ENCODE measurements around the gene MMRN2.

The MMRN2 gene

DNA sequence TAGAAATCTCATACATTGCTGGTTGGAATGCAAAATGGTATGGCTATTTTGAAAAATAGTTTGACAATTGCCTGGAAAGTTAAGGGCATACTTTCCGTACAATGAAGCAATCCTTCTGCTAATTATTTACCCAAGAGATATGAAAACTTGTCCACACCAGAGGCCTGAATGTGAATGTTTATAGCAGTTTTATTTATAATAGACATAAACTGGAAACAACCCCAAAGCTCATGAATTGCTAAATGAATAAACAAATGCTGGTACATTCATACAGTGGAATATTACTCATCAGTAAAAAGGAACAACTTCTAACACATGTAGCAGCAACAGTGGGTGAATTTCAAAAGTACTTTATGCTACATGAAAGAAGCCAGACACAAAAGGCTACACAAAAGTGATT is 42.7 kb downstream of the MMRN2 start:
- ATAC-seq = no peak
- no peak for TF ChIP-seq ZFP30 (CRISPR knock-in tag; IDR thresholded peaks at IDR 0.05)
- TF ChIP-seq OSR1 (CRISPR knock-in tag; IDR thresholded peaks at IDR 0.05) = no peak
- TF ChIP-seq, protein P1, sequence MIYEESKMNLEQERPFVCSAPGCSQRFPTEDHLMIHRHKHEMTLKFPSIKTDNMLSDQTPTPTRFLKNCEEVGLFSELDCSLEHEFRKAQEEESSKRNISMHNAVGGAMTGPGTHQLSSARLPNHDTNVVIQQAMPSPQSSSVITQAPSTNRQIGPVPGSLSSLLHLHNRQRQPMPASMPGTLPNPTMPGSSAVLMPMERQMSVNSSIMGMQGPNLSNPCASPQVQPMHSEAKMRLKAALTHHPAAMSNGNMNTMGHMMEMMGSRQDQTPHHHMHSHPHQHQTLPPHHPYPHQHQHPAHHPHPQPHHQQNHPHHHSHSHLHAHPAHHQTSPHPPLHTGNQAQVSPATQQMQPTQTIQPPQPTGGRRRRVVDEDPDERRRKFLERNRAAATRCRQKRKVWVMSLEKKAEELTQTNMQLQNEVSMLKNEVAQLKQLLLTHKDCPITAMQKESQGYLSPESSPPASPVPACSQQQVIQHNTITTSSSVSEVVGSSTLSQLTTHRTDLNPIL (CRISPR knock-in tag; IDR thresholded peaks at IDR 0.05; ENCODE audit: low read depth) = no peak
- TF ChIP-seq, protein P2, sequence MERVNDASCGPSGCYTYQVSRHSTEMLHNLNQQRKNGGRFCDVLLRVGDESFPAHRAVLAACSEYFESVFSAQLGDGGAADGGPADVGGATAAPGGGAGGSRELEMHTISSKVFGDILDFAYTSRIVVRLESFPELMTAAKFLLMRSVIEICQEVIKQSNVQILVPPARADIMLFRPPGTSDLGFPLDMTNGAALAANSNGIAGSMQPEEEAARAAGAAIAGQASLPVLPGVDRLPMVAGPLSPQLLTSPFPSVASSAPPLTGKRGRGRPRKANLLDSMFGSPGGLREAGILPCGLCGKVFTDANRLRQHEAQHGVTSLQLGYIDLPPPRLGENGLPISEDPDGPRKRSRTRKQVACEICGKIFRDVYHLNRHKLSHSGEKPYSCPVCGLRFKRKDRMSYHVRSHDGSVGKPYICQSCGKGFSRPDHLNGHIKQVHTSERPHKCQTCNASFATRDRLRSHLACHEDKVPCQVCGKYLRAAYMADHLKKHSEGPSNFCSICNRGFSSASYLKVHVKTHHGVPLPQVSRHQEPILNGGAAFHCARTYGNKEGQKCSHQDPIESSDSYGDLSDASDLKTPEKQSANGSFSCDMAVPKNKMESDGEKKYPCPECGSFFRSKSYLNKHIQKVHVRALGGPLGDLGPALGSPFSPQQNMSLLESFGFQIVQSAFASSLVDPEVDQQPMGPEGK (CRISPR knock-in tag; IDR thresholded peaks at IDR 0.05; ENCODE audit: borderline replicate concordance) = no peak
- no peak for TF ChIP-seq ZNF8 (CRISPR knock-in tag; IDR thresholded peaks at IDR 0.05)
- TF ChIP-seq ZFP3 (CRISPR knock-in tag; IDR thresholded peaks at IDR 0.05) = no peak
- no peak for TF ChIP-seq PPARA (CRISPR knock-in tag; IDR thresholded peaks at IDR 0.05; ENCODE audit: borderline replicate concordance)
- TF ChIP-seq ZNF565 (CRISPR knock-in tag; conservative IDR thresholded peaks at IDR 0.05; ENCODE audit: low read depth) = no peak
- TF ChIP-seq, protein P3, sequence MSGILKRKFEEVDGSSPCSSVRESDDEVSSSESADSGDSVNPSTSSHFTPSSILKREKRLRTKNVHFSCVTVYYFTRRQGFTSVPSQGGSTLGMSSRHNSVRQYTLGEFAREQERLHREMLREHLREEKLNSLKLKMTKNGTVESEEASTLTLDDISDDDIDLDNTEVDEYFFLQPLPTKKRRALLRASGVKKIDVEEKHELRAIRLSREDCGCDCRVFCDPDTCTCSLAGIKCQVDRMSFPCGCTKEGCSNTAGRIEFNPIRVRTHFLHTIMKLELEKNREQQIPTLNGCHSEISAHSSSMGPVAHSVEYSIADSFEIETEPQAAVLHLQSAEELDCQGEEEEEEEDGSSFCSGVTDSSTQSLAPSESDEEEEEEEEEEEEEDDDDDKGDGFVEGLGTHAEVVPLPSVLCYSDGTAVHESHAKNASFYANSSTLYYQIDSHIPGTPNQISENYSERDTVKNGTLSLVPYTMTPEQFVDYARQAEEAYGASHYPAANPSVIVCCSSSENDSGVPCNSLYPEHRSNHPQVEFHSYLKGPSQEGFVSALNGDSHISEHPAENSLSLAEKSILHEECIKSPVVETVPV (CRISPR knock-in tag; IDR thresholded peaks at IDR 0.05) = no peak

DNA sequence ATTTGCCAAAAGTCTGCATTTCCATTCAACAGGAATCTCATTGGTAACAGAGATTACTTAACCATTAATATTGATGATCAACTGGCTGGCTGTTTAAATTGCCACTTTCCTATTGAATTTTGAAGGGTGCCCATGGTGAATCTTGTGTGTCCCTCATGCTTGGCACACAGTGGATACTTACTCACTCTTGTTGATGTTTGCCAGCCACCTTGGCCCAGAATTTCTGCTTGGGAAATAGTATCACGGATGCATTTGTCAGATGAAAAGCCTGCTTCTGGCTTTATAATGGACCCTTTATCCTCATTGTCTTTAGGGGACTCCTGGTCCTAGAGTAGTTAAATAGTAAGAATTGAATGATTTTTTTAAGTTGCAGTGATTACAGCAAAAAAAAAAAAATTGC is 52.0 kb downstream of the MMRN2 start:
- TF ChIP-seq CSDC2 (CRISPR knock-in tag; IDR thresholded peaks at IDR 0.05) (no peak), ZNF8 (CRISPR knock-in tag; IDR thresholded peaks at IDR 0.05) (no peak), SNAI2 (CRISPR knock-in tag; IDR thresholded peaks at IDR 0.05) (no peak), ZNF565 (CRISPR knock-in tag; conservative IDR thresholded peaks at IDR 0.05; ENCODE audit: low read depth) (no peak), PPARA (CRISPR knock-in tag; IDR thresholded peaks at IDR 0.05; ENCODE audit: borderline replicate concordance) (no peak), TOX (CRISPR knock-in tag; IDR thresholded peaks at IDR 0.05; ENCODE audit: borderline replicate concordance) (no peak), ARNTL (CRISPR knock-in tag; IDR thresholded peaks at IDR 0.05; ENCODE audit: borderline replicate concordance, low read depth) (no peak), BACH2 (CRISPR knock-in tag; IDR thresholded peaks at IDR 0.05; ENCODE audit: borderline replicate concordance) (no peak), OSR1 (CRISPR knock-in tag; IDR thresholded peaks at IDR 0.05) (no peak), TCF4 (CRISPR knock-in tag; IDR thresholded peaks at IDR 0.05; ENCODE audit: borderline replicate concordance) (no peak), GLIS3 (CRISPR knock-in tag; IDR thresholded peaks at IDR 0.05) (no peak), RARB (CRISPR knock-in tag; IDR thresholded peaks at IDR 0.05) (no peak)
- TF ChIP-seq, protein P4, sequence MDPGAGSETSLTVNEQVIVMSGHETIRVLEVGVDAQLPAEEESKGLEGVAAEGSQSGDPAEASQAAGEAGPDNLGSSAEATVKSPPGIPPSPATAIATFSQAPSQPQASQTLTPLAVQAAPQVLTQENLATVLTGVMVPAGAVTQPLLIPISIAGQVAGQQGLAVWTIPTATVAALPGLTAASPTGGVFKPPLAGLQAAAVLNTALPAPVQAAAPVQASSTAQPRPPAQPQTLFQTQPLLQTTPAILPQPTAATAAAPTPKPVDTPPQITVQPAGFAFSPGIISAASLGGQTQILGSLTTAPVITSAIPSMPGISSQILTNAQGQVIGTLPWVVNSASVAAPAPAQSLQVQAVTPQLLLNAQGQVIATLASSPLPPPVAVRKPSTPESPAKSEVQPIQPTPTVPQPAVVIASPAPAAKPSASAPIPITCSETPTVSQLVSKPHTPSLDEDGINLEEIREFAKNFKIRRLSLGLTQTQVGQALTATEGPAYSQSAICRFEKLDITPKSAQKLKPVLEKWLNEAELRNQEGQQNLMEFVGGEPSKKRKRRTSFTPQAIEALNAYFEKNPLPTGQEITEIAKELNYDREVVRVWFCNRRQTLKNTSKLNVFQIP (CRISPR knock-in tag; IDR thresholded peaks at IDR 0.05; ENCODE audit: borderline replicate concordance, low read depth) = no peak
- TF ChIP-seq, protein P1 (CRISPR knock-in tag; IDR thresholded peaks at IDR 0.05; ENCODE audit: low read depth) = no peak
- TF ChIP-seq, protein P2 (CRISPR knock-in tag; IDR thresholded peaks at IDR 0.05; ENCODE audit: borderline replicate concordance) = no peak
- ATAC-seq = no peak

DNA sequence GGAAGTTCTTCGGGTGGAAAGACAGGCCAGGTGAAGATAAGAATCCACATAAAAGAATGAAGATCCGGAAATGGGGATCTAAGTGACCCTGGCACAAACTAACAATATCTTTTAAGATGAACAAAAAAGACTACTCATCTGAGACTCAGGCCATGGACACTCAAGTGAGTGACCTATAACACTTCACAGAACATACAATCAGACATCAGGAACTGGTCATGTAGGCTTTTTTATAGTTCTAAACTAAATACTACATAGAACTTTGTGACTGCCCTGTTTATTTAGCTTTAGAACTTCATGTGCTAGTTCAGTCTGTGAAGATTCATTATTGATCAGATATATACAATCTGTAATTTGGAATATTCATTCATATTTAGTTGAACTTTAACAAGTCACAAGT is 52.8 kb downstream of the MMRN2 start:
- no peak for ATAC-seq
- TF ChIP-seq ARNTL (CRISPR knock-in tag; IDR thresholded peaks at IDR 0.05; ENCODE audit: borderline replicate concordance, low read depth) (no peak), TOX (CRISPR knock-in tag; IDR thresholded peaks at IDR 0.05; ENCODE audit: borderline replicate concordance) (no peak), SNAI2 (CRISPR knock-in tag; IDR thresholded peaks at IDR 0.05) (no peak), ZNF565 (CRISPR knock-in tag; conservative IDR thresholded peaks at IDR 0.05; ENCODE audit: low read depth) (no peak), ZFP3 (CRISPR knock-in tag; IDR thresholded peaks at IDR 0.05) (no peak), ESRRG (CRISPR knock-in tag; IDR thresholded peaks at IDR 0.05) (no peak), RARB (CRISPR knock-in tag; IDR thresholded peaks at IDR 0.05) (no peak), BACH2 (CRISPR knock-in tag; IDR thresholded peaks at IDR 0.05; ENCODE audit: borderline replicate concordance) (no peak)
- TF ChIP-seq, protein P5, sequence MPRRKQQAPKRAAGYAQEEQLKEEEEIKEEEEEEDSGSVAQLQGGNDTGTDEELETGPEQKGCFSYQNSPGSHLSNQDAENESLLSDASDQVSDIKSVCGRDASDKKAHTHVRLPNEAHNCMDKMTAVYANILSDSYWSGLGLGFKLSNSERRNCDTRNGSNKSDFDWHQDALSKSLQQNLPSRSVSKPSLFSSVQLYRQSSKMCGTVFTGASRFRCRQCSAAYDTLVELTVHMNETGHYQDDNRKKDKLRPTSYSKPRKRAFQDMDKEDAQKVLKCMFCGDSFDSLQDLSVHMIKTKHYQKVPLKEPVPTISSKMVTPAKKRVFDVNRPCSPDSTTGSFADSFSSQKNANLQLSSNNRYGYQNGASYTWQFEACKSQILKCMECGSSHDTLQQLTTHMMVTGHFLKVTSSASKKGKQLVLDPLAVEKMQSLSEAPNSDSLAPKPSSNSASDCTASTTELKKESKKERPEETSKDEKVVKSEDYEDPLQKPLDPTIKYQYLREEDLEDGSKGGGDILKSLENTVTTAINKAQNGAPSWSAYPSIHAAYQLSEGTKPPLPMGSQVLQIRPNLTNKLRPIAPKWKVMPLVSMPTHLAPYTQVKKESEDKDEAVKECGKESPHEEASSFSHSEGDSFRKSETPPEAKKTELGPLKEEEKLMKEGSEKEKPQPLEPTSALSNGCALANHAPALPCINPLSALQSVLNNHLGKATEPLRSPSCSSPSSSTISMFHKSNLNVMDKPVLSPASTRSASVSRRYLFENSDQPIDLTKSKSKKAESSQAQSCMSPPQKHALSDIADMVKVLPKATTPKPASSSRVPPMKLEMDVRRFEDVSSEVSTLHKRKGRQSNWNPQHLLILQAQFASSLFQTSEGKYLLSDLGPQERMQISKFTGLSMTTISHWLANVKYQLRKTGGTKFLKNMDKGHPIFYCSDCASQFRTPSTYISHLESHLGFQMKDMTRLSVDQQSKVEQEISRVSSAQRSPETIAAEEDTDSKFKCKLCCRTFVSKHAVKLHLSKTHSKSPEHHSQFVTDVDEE (CRISPR knock-in tag; IDR thresholded peaks at IDR 0.05) = no peak
- TF ChIP-seq, protein P2 (CRISPR knock-in tag; IDR thresholded peaks at IDR 0.05; ENCODE audit: borderline replicate concordance) = no peak

Data from SK-N-SH treated with all-trans-retinoic acid at 6 μM for 48 hours (cell line).